ENCODE data around the gene PLCB4. TPM values are rescaled to one million over a fixed set of nuclear protein-coding genes. Genes with fewer than 3 reads are reported as not detected.
A peak's percentile ranks its signal among the peaks of the same experiment; 100 is the strongest.

Gene PLCB4
- total RNA-seq, 1 donor, result 3.5 TPM

DNA sequence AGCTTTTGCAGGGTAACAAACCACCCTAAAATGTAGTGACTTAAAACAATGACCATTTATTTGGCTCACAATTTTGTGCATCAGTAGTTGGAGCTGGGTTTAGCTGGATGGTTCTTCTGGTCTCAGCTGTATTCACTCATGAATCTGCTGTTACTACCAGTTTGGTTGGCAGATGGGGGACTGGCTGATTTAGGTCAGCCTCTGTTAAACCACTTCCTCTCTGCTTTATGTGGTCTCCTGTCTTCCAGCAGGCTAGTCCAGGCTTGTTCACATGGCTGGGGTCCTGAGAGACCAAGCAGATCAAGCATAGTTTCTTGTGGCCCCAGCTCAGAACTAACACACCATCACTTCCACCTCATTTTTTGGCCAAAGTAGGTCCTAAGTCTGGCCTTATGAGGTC, 378.3 kb downstream of the PLCB4 start:
- DNase-seq (ENCODE audit: low read depth), result no peak
- TF ChIP-seq, protein P1, sequence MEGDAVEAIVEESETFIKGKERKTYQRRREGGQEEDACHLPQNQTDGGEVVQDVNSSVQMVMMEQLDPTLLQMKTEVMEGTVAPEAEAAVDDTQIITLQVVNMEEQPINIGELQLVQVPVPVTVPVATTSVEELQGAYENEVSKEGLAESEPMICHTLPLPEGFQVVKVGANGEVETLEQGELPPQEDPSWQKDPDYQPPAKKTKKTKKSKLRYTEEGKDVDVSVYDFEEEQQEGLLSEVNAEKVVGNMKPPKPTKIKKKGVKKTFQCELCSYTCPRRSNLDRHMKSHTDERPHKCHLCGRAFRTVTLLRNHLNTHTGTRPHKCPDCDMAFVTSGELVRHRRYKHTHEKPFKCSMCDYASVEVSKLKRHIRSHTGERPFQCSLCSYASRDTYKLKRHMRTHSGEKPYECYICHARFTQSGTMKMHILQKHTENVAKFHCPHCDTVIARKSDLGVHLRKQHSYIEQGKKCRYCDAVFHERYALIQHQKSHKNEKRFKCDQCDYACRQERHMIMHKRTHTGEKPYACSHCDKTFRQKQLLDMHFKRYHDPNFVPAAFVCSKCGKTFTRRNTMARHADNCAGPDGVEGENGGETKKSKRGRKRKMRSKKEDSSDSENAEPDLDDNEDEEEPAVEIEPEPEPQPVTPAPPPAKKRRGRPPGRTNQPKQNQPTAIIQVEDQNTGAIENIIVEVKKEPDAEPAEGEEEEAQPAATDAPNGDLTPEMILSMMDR (IDR thresholded peaks at IDR 0.05; ENCODE audit: insufficient read depth, low read depth, low read length), result no peak
- H3K4me3 ChIP-seq (ENCODE audit: low read depth, low read length), result no peak overlapping the region

DNA sequence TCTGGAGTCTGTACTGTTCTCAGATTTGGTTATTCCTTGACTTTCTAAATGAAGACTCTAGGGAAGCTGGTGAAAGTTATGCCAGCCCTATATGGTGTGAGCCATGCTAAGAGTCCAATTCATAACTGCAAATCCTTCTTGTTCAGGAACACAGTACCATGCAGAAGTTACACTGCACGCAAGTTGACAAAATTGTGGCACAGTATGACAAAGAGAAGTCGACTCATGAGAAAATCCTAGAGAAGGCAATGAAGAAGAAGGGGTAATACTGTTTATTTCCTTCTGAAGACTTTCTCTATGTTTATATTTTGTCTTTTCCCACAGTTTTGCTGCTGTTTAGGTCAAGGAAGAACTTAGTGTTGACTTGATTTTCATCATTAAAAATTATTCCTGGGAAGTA, 384.3 kb downstream of the PLCB4 start:
- TF ChIP-seq, protein P1 (IDR thresholded peaks at IDR 0.05; ENCODE audit: insufficient read depth, low read depth, low read length), result no peak
- H3K4me3 ChIP-seq (ENCODE audit: low read depth, low read length), result no peak overlapping the region
- no peak for DNase-seq (ENCODE audit: low read depth)

DNA sequence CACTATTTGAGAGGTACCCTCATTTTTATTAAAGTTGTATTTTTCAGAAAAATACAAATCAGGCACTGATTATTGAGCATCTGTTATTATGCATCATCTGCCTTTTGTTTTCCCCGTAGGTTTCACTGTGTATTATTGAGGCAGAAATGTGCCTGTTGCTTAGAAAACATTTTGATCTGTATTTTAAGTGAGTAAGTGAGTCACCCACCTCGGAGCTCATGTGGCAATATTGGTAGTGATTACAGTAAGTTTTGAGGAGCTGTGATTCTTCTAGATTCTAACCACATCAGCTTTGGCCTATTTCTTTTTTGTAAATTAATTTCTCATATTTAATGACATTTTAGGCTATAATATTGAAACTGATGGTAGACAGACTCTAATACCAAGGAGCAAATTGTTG, 385.9 kb downstream of the PLCB4 start:
- TF ChIP-seq, protein P1 (IDR thresholded peaks at IDR 0.05; ENCODE audit: insufficient read depth, low read depth, low read length), result no peak
- no peak for DNase-seq (ENCODE audit: low read depth)
- no peak overlapping the region for H3K4me3 ChIP-seq (ENCODE audit: low read depth, low read length)

DNA sequence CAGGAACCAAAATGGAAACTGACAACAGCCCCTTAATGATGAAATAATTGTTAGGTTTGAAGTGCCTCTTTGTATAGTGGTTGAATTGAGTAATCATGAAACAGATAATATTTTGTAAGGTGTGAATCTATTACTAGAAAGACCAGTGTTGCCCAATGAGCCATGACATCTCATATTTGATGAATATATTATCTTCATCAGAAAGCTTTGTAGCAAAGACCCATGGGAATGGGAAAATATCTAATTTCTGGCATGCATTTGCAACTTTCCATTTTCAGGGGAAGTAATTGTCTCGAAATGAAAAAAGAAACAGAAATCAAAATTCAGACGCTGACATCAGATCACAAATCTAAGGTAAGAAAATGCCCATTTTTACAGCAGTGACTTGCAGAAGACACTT, 388.2 kb downstream of the PLCB4 start:
- TF ChIP-seq, protein P1 (IDR thresholded peaks at IDR 0.05; ENCODE audit: insufficient read depth, low read depth, low read length), result no peak
- no peak overlapping the region for H3K4me3 ChIP-seq (ENCODE audit: low read depth, low read length)
- no peak for DNase-seq (ENCODE audit: low read depth)

DNA sequence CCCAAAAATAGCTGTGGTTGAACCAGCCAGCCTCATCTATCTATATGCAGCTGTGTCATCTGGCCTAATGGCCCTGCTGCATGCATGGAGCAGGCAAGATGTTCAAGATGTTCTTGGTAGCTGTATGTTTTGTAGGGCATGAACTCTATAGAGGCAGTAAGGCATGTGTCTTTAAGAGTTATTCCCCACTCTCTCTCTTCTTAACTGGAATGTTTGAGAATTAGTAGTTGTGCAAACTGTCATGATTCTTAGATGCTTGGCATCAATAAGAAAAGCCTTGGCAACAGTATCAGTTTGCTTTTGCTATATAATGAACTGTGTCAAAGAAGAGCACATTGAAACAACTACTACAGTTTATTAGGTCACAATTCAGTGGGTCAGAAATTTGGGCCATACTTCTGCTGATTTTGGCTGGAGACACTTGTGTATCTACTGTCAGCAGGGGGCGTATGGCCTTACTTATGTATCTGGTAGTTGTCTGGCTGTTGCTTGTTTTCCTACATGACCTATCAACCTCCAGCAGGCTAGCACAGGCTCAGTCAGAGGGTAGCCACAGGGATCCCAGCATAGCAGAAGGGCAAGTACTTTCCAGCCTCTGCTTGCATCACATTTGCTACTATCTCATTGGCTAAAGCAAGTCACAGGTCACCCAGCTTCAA, 389.4 kb downstream of the PLCB4 start:
- TF ChIP-seq, protein P1 (IDR thresholded peaks at IDR 0.05; ENCODE audit: insufficient read depth, low read depth, low read length), result peak; percentile 28
- DNase-seq (ENCODE audit: low read depth), result peak; percentile 25

DNA sequence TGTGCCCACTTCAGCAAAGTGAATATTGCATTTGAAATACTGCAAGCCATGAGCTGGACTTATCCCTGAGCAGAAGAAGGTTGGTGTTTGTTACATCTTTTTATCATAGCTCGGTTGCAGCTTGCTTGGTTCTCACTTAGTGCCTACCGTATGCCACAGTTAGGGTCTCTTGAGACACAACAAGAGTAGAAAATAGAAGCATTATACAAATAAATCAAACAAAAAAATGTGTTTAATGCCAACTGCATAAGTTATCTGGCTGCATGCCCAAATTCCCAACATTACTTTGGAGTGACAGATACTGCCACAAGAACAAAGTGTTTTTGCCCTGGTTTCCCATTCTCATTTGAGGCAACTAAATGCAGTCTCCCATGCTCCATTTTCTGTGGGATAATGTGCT, 391.6 kb downstream of the PLCB4 start:
- no peak for DNase-seq (ENCODE audit: low read depth)
- TF ChIP-seq, protein P1 (IDR thresholded peaks at IDR 0.05; ENCODE audit: insufficient read depth, low read depth, low read length), result no peak

More for the DNA sequence above, 389.4 kb downstream of the PLCB4 start:
- H3K4me3 ChIP-seq (ENCODE audit: low read depth, low read length), result no peak overlapping the region

DNA sequence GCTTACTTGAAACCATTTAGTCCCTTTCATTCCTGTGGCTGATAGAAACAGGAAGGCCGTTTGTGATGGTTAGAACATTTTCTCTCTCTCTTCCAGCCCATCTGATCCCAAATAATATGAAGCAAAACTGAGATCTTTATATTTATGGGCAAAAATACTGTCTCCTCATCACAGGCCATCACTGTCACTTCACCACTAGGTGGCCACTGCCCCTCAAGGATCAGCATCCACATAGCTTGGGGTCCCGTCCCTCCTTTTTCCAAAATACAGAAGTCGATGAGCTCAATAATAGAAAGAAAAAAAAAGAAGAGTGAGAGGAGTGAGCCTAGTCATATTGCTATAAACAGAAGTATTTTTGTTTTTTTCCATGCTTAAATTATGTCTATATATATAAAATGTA, 399.1 kb downstream of the PLCB4 start:
- TF ChIP-seq, protein P1 (IDR thresholded peaks at IDR 0.05; ENCODE audit: insufficient read depth, low read depth, low read length), result peak; percentile 50
- no peak for DNase-seq (ENCODE audit: low read depth)
- H3K4me3 ChIP-seq (ENCODE audit: low read depth, low read length), result no peak overlapping the region

More for the DNA sequence above, 391.6 kb downstream of the PLCB4 start:
- H3K4me3 ChIP-seq (ENCODE audit: low read depth, low read length), result no peak overlapping the region

All from fibroblast of villous mesenchyme (primary cell).